ENCODE measurements around the gene UBALD2.
"Not testable (repeated sequence)": the region's sequence is repeated elsewhere in the genome, so short reads cannot be mapped to it uniquely, and the experiment has no call there.

The UBALD2 gene

DNA sequence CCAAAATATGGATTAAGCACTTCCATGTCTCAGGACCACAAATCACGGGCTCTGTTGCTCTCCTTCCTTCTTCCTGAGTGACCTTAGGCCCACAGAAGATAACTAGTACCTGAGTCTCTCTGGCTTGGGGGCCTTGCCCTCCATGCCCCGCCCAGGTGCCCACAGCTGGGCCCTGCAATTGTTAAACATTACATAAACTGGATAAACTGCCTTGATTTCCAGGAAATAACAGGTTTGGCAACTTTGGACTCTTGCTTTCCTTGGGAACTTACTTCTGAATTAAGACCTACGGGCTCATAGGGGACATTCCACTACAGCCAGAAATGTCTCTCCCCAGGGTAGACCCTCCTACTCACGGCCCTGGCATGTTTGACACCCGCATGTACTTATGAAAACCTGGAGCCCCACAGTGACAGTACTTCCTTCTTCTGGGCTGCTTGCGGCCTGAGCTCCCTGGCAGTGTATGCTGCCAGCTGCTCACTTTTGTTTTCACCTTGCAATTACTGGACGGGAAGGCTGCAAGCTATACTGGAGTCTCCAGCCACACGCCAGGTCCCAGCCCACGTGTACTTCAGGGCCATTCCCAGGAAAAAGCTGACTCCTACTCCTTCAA lies 2.3 kb upstream of the UBALD2 start:
- TF ChIP-seq, protein P1, sequence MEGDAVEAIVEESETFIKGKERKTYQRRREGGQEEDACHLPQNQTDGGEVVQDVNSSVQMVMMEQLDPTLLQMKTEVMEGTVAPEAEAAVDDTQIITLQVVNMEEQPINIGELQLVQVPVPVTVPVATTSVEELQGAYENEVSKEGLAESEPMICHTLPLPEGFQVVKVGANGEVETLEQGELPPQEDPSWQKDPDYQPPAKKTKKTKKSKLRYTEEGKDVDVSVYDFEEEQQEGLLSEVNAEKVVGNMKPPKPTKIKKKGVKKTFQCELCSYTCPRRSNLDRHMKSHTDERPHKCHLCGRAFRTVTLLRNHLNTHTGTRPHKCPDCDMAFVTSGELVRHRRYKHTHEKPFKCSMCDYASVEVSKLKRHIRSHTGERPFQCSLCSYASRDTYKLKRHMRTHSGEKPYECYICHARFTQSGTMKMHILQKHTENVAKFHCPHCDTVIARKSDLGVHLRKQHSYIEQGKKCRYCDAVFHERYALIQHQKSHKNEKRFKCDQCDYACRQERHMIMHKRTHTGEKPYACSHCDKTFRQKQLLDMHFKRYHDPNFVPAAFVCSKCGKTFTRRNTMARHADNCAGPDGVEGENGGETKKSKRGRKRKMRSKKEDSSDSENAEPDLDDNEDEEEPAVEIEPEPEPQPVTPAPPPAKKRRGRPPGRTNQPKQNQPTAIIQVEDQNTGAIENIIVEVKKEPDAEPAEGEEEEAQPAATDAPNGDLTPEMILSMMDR (IDR thresholded peaks at IDR 0.05; ENCODE audit: low read depth, low read length): no peak
- no peak overlapping the region for H3K4me3 ChIP-seq (ENCODE audit: low read depth, low read length)

DNA sequence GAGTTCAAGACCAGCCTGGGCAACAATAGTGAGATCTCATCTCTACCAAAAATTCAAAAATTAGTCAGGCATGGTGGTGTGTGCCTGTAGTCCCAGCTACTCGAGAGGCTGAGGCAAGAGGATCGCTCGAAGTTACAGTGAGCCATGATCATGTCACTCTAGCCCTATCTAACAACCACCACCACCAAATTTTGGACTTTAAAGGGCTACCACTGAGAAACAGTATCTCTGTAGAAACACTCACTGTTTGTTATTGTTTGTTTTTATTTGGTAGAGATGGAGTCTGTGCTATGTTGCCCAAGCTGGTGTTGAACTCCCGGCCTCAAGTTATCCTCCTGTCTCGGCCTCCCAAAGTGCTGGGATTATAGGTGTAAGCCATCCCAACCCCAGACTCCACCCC lies 1.3 kb upstream of the UBALD2 start:
- H3K4me3 ChIP-seq (ENCODE audit: low read depth, low read length): no peak overlapping the region
- TF ChIP-seq, protein P1 (IDR thresholded peaks at IDR 0.05; ENCODE audit: low read depth, low read length): no peak

DNA sequence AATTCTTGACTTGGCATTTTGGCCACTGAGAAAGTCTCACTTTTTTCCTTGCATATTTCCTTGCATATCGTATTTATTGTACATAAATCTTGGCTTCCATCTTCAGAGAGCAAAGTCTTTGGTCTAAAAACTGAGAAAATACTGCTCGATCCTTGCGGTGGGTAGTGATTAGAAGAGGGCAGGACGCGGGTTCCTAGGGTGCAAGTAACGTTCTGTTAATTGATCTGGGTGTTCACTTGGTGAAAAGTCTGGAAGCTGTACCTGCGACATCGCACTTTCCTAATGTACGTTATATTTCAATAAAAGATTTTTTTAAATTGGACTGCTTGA lies 758 bp upstream of the UBALD2 start:
- no peak overlapping the region for H3K4me3 ChIP-seq (ENCODE audit: low read depth, low read length)
- TF ChIP-seq, protein P1 (IDR thresholded peaks at IDR 0.05; ENCODE audit: low read depth, low read length): no peak

DNA sequence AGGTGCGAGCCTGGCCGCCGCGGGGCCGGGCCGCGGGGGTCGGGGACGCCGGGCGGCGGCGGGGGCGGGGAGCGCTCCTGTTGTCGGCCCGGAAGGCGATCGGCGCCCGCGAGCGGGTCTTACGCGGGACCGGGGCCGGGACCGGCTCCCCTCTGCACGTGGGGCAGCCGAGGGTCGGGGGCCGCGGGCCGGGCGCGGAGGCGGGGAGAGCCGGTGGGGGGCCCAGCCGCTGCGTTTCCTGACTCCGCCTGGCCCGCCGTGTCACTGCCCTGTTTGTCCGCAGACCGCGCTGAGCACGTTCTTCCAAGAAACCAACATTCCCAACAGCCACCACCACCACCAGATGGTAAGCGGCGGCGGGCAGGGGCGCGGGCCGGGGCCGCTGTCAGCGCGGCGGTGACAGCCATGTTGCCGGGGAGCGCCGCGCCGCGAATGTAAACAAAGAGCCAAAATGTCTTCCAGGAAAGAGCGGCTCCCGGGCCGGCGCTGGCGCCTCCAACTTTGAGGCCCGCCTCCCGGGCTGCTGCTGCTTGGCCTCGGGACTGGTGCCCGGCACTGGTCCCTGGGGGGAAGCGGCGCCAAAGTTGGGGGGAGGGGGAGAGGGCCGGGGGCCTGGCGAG lies 586 bp downstream of the UBALD2 start:
- peak overlapping the region; percentile 80 for H3K4me3 ChIP-seq (ENCODE audit: low read depth, low read length)

DNA sequence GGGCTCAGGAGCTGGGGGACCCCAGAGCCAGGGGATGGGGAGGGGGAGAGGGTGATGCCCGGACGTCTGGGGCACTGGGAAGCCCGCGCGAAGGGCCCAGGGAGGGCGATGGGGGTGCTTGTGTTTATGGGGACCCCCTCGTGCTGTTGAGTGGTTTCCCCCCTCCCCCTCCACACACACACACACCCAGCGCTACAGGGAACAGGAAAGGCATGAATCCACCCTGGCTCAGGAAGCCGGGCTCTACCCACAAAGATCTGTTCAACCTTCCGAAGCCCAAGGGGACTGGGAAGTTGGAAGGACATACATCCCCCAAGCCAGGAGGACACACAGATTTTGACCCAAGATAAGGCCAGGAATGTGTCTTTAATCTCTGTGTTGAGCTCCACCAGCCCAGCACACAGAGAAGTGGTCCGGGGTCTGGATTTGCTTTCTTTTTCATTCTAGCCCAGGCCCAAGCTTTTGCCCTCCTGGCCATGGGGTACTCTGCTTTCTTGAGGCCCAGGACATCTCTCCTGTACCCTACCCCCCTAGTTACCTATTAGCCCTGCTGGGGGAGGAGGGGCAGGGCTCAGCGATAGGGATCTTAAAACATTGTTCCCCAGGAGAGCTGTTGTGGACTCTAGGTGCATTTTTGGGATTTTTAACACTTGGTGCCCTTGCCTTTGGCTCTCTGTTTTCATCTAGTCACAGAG lies 1.2 kb downstream of the UBALD2 start:
- TF ChIP-seq, protein P1 (IDR thresholded peaks at IDR 0.05; ENCODE audit: low read depth, low read length): no peak

More for the DNA sequence above, 586 bp downstream of the UBALD2 start:
- TF ChIP-seq, protein P1 (IDR thresholded peaks at IDR 0.05; ENCODE audit: low read depth, low read length): no peak

DNA sequence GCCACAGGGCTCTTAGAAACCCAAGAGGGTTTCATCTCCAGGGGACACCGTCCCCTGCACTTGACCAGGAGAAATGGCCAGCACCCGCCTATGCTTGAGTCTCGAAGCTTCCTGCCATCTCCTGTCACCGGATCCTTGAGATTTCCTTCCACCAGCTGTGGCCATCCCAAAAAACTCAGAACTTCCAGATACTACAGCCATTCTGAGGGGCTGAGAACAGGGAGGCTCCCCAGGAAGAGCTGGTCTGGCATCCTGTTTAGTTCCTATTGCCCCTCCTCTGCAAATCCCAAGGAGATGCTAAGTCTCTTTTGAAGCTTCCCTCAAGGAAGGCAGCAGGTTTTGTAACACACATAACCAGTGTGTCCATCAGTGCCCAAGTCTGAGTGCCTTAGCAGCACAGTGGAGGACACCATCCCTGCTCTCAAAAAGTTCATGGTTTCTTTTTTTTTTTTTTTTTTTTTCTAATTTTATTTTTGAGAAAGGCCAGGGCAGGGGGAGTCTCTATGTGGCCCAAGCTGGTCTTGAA lies 2.0 kb downstream of the UBALD2 start:
- H3K4me3 ChIP-seq (ENCODE audit: low read depth, low read length): peak overlapping the region; percentile 80
- TF ChIP-seq, protein P1 (IDR thresholded peaks at IDR 0.05; ENCODE audit: low read depth, low read length): no peak

More for the DNA sequence above, 1.2 kb downstream of the UBALD2 start:
- peak overlapping the region; percentile 80 for H3K4me3 ChIP-seq (ENCODE audit: low read depth, low read length)

DNA sequence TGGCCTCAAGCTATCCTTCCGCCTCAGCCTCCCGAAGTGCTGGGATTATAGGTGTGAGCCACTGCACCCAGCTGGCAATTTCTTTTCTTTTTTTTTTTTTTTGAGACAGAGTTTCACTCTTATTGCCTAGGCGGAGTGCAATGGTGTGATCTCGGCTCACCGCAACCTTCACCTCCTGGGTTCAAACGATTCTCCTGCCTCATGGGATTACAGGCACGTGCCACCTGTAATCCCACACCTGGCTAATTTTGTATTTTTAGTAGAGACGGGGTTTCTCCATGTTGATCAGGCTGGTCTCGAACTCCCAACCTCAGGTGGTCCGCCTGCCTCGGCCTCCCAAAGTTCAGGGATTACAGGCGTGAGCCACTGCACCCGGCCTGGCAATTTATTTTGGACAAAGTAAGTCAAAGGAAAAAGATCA lies 2.4 kb downstream of the UBALD2 start:
- not testable (repeated sequence) for H3K4me3 ChIP-seq (ENCODE audit: low read depth, low read length)
